ENCODE measurements around the gene COL9A3.

The COL9A3 gene

GRCh38 chr20:62814060-62814708, 2.7 kb upstream of the COL9A3 start:
- in situ Hi-C loops (cut with MboI; ENCODE audit: low pct_unique_long_range_greater_than_20kb, low sequenced_read_pairs, unreplicated experiment), result no loop called here
- no peak for TF ChIP-seq CTCF (IDR thresholded peaks at IDR 0.05; ENCODE audit: extremely low read depth, insufficient read depth, missing control alignments)
- DNase-seq (ENCODE audit: low spot score), result no peak

- in situ Hi-C loops (cut with MboI; ENCODE audit: low pct_unique_long_range_greater_than_20kb, low sequenced_read_pairs, unreplicated experiment), result no loop called here
- no peak for DNase-seq (ENCODE audit: low spot score)
- no peak for TF ChIP-seq CTCF (IDR thresholded peaks at IDR 0.05; ENCODE audit: extremely low read depth, insufficient read depth, missing control alignments)
Observed at GRCh38 chr20:62814709-62815065, 2.2 kb upstream of the COL9A3 start.

GRCh38 chr20:62815066-62815991, 1.5 kb upstream of the COL9A3 start:
- in situ Hi-C loops (cut with MboI; ENCODE audit: low pct_unique_long_range_greater_than_20kb, low sequenced_read_pairs, unreplicated experiment), result no loop called here
- no peak for DNase-seq (ENCODE audit: low spot score)

GRCh38 chr20:62816031-62816883, 593 bp upstream of the COL9A3 start:
- in situ Hi-C loops (cut with MboI; ENCODE audit: low pct_unique_long_range_greater_than_20kb, low sequenced_read_pairs, unreplicated experiment), result no loop called here
- DNase-seq (ENCODE audit: low spot score), result no peak
- no peak for TF ChIP-seq CTCF (IDR thresholded peaks at IDR 0.05; ENCODE audit: extremely low read depth, insufficient read depth, missing control alignments)

More at GRCh38 chr20:62815066-62815991, 1.5 kb upstream of the COL9A3 start:
- no peak for TF ChIP-seq CTCF (IDR thresholded peaks at IDR 0.05; ENCODE audit: extremely low read depth, insufficient read depth, missing control alignments)

GRCh38 chr20:62817975-62818591, 1.2 kb downstream of the COL9A3 start:
- no peak for DNase-seq (ENCODE audit: low spot score)
- in situ Hi-C loops (cut with MboI; ENCODE audit: low pct_unique_long_range_greater_than_20kb, low sequenced_read_pairs, unreplicated experiment), result no loop called here
- TF ChIP-seq CTCF (IDR thresholded peaks at IDR 0.05; ENCODE audit: extremely low read depth, insufficient read depth, missing control alignments), result no peak
